ENCODE data around the gene C11orf42.

- TF ChIP-seq CTCF (IDR thresholded peaks at IDR 0.05) (no peak), BHLHE40 (IDR thresholded peaks at IDR 0.05; ENCODE audit: low read depth, low read length) (no peak), EHMT2 (IDR thresholded peaks at IDR 0.05; ENCODE audit: low read depth) (no peak), RAD21 (conservative IDR thresholded peaks at IDR 0.05 in 1 of 2, IDR thresholded peaks at IDR 0.05 in 1 of 2) (no peak), POLR2A (IDR thresholded peaks at IDR 0.05; ENCODE audit: low read length) (no peak), ATOH8 (CRISPR knock-in tag; IDR thresholded peaks at IDR 0.05; ENCODE audit: low read depth) (no peak), NPAS2 (CRISPR knock-in tag; IDR thresholded peaks at IDR 0.05; ENCODE audit: borderline replicate concordance) (no peak), MAX (IDR thresholded peaks at IDR 0.05) (no peak), RNF2 (IDR thresholded peaks at IDR 0.05; ENCODE audit: borderline replicate concordance, low read depth) (no peak), TFCP2L1 (CRISPR knock-in tag; IDR thresholded peaks at IDR 0.05) (no peak), RARB (CRISPR knock-in tag; IDR thresholded peaks at IDR 0.05) (no peak)
- TF ChIP-seq, protein P1, sequence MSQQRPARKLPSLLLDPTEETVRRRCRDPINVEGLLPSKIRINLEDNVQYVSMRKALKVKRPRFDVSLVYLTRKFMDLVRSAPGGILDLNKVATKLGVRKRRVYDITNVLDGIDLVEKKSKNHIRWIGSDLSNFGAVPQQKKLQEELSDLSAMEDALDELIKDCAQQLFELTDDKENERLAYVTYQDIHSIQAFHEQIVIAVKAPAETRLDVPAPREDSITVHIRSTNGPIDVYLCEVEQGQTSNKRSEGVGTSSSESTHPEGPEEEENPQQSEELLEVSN (IDR thresholded peaks at IDR 0.05; ENCODE audit: borderline replicate concordance, low read depth): no peak
- TF ChIP-seq, protein P2, sequence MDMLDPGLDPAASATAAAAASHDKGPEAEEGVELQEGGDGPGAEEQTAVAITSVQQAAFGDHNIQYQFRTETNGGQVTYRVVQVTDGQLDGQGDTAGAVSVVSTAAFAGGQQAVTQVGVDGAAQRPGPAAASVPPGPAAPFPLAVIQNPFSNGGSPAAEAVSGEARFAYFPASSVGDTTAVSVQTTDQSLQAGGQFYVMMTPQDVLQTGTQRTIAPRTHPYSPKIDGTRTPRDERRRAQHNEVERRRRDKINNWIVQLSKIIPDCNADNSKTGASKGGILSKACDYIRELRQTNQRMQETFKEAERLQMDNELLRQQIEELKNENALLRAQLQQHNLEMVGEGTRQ (IDR thresholded peaks at IDR 0.05): no peak
Observed at GRCh38 chr11:6225024-6225423, 19.7 kb downstream of the C11orf42 start.
